Breast epithelium (tissue), 3 donors: ENCODE results near the gene MYO1F.

Experiments used
- POLR2A ChIP-seq: fragments of 450-650 bp; IDR thresholded peaks from one replicate; pipeline ENCODE4 v1.6.1; 2016; ENCODE audit warnings: antibody characterized with exemption, mild to moderate bottlenecking, moderate library complexity
- POLR2AphosphoS5 ChIP-seq, 3 donors: sonication (generic); formaldehyde crosslinking; IDR thresholded peaks; one replicate each; pipeline ENCODE4 v1.6.1; 2017; ENCODE audit warnings: antibody characterized with exemption in 3 of 3
- TF ChIP-seq, protein P1 (sequence below), 3 donors: fragments of 450-650 bp; IDR thresholded peaks; one replicate each; pipeline ENCODE4 v1.5.1; 2016 to 2017; ENCODE audit warnings: antibody characterized with exemption in 3 of 3, mild to moderate bottlenecking in 3 of 3, moderate library complexity in 3 of 3

DNA sequence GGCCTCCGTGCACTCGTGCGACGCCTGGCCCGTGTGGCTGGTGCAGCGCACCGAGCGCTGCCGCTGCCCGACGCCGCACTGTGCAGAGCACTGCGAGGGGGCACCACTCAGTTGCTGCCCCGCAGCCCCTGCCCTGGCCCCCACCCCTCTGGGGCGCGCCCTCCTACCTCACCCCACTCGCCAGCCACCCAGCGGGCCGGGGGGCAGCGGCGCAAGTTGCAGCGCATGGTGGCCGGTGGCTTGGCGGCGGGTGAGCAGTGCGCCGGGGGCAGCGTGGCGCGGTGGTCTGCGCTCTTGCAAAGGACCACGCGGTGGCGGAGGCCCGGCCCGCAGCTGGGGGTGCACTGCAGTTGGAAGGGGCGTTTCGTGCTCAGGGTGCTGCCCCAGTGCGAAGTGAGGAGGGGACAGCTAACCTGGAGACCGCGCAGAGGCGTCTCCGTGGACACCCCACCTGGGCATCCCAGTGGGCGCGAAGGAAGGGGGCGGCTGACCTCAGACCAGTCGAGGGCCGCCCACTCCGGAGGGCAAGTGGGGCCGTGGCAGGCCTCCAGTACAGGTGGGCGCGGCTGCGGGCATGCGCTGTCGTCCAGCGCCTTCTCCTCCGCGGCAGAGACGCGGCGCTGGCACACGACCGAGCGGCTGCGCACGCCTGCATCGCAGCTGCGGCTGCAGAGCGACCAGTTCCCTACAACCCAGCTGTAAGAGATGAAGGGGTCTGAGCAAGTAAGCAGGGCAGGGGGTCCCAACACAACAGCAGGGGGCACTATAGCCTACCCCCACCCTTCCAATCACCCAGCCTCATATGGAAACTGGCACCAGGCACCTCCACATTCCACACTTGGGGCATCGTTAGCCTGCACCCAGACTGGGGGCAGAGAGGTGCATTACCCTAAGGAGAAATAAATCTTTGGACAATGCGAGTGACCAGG, 8.0 kb upstream of the MYO1F start:
- TF ChIP-seq, protein P1, sequence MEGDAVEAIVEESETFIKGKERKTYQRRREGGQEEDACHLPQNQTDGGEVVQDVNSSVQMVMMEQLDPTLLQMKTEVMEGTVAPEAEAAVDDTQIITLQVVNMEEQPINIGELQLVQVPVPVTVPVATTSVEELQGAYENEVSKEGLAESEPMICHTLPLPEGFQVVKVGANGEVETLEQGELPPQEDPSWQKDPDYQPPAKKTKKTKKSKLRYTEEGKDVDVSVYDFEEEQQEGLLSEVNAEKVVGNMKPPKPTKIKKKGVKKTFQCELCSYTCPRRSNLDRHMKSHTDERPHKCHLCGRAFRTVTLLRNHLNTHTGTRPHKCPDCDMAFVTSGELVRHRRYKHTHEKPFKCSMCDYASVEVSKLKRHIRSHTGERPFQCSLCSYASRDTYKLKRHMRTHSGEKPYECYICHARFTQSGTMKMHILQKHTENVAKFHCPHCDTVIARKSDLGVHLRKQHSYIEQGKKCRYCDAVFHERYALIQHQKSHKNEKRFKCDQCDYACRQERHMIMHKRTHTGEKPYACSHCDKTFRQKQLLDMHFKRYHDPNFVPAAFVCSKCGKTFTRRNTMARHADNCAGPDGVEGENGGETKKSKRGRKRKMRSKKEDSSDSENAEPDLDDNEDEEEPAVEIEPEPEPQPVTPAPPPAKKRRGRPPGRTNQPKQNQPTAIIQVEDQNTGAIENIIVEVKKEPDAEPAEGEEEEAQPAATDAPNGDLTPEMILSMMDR (IDR thresholded peaks at IDR 0.05), result no peak
- TF ChIP-seq POLR2A, result no peak
- no peak for TF ChIP-seq POLR2AphosphoS5 (IDR thresholded peaks at IDR 0.05)
